ENCODE data around the gene RAD51B.

The RAD51B gene

GRCh38 chr14:68770051-68770450 lies 950.5 kb downstream of the RAD51B start:
- DNase-seq (ENCODE audit: low read depth in 2 of 2): no peak

- no peak for DNase-seq (ENCODE audit: low read depth in 2 of 2)
These were observed 951.1 kb downstream of the RAD51B start for GRCh38 chr14:68770553-68771286.

- no peak for DNase-seq (ENCODE audit: low read depth in 2 of 2)
These were observed 952.1 kb downstream of the RAD51B start for GRCh38 chr14:68771631-68772030.

- no peak for DNase-seq (ENCODE audit: low read depth in 2 of 2)
These were observed 953.3 kb downstream of the RAD51B start for GRCh38 chr14:68772761-68773381.

- DNase-seq (ENCODE audit: low read depth in 2 of 2): no peak
These were observed 955.4 kb downstream of the RAD51B start for GRCh38 chr14:68774771-68775613.

GRCh38 chr14:68775614-68776126 lies 956.1 kb downstream of the RAD51B start:
- no peak for DNase-seq (ENCODE audit: low read depth in 2 of 2)

- no peak for DNase-seq (ENCODE audit: low read depth in 2 of 2)
These were observed 958.1 kb downstream of the RAD51B start for GRCh38 chr14:68777644-68778043.

All from stimulated activated CD8-positive, alpha-beta memory T cell treated with anti-CD3 and anti-CD28 coated beads, Interleukin-15, amount 100 ng/mL, for 48 hours (primary cell).